Ovary (tissue), 9 donors: Measurements from ENCODE around the gene FAR2. TPM values are rescaled to one million over a fixed set of nuclear protein-coding genes. Genes with fewer than 3 reads are reported as not detected.

Source experiments
- DNase-seq, 5 donors: peaks; one replicate each; pipeline ENCODE4 v3.0.0-alpha.2; 2019 to 2020
- H3K27ac ChIP-seq, 2 donors: fragments of 200-600 bp; one replicate each; pipeline versions ENCODE4 v1.5.1 to v1.8.0; 2019 to 2022
- H3K27me3 ChIP-seq: fragments of 200-600 bp; one replicate; pipeline ENCODE4 v1.8.0; 2022
- H3K36me3 ChIP-seq: fragments of 200-600 bp; sonication (generic); one replicate; pipeline ENCODE4 v1.5.1; 2019
- H3K4me1 ChIP-seq: one replicate; pipeline ENCODE4 v1.8.1; 2013; ENCODE audit warnings: mild to moderate bottlenecking, moderate library complexity; ENCODE audit not compliant: insufficient read depth
- H3K4me3 ChIP-seq: fragments of 200-600 bp; sonication (generic); one replicate; pipeline ENCODE4 v1.5.1; 2017
- H3K9me3 ChIP-seq, 2 donors: fragments of 200-600 bp in 1 of 2; sonication (generic) in 1 of 2; one replicate each; pipeline versions ENCODE4 v1.5.1 to v1.8.1; 2013 to 2019; ENCODE audit warnings: mild to moderate bottlenecking in 1 of 2, moderate library complexity in 1 of 2
- EP300 ChIP-seq: sonication (generic); formaldehyde crosslinking; IDR thresholded peaks from one replicate; pipeline ENCODE4 v1.6.1; 2017; ENCODE audit warnings: antibody characterized with exemption
- POLR2A ChIP-seq: fragments of 450-650 bp; IDR thresholded peaks from one replicate; pipeline ENCODE4 v1.6.1; 2017; ENCODE audit warnings: antibody characterized with exemption, mild to moderate bottlenecking, moderate library complexity
- WGBS, 3 donors: extraction: QIAGEN DNeasy Blood & Tissue Kit in 1 of 3; methylation state at CpG; one replicate each; pipeline versions ENCODE4 v1.1.5 to v1.1.7; 2013 to 2017; 5-methylcytosine and 5-hydroxymethylcytosine counted together
- intact Hi-C, 4 donors: fragments of 100-400 bp; cut with DNase I; formaldehyde crosslinking; loops; one replicate each; pipeline versions ENCODE4 v1.11.0 to v1.15.1; 2022 to 2023
- polyA plus RNA-seq, 2 donors: library from polyadenylated mRNA; stranded (reverse); fragments of 200-250 nt in 1 of 2; fragments of 350-450 nt in 1 of 2; fragmentation: Illumina TruSeq in 1 of 2; extraction: RNeasy Lipid Tissue Mini Kit (QIAGEN cat#74804) in 1 of 2; gene quantifications; one replicate each; pipeline ENCODE4 v1.2.3, GENCODE V29; 2013 to 2014
- total RNA-seq, 7 donors: library from RNA; depleted of rRNA in 2 of 7; stranded (reverse); fragments of >200 nt in 2 of 7; fragmentation: NEBNext Ultra II Directional in 3 of 7; extraction: Animal tissue kit (Norgen Biotek cat#: 25700) in 3 of 7; gene quantifications; one replicate each; pipeline versions ENCODE4 v1.1.0 to v1.2.4, GENCODE V29; 2016 to 2023
- TF ChIP-seq, protein P1 (sequence below), 3 donors: fragments of 450-650 bp in 2 of 3; fragments of 200-600 bp in 1 of 3; IDR thresholded peaks; one replicate each; pipeline versions ENCODE4 v1.5.1 to v1.8.0; 2016 to 2022; ENCODE audit warnings: antibody characterized with exemption in 3 of 3, mild to moderate bottlenecking in 1 of 3
- donor health status: DM: no; HTN: no; CAD: no; lungs with moderate emphysema.
- donor health status: DM: no; HTN: no; CAD: no.
- donor health status: Bipolar disorder and iron deficiency.
- donor health status: DM: yes; HTN: yes; CAD: no.
- donor health status: DM: no; HTN: no; CAD: no.
- donor health status: DM: yes; HTN: yes; CAD: no.

The FAR2 gene
- total and polyA plus RNA-seq, 9 donors = 0.41 to 5.3 (median 1.5) TPM

DNA sequence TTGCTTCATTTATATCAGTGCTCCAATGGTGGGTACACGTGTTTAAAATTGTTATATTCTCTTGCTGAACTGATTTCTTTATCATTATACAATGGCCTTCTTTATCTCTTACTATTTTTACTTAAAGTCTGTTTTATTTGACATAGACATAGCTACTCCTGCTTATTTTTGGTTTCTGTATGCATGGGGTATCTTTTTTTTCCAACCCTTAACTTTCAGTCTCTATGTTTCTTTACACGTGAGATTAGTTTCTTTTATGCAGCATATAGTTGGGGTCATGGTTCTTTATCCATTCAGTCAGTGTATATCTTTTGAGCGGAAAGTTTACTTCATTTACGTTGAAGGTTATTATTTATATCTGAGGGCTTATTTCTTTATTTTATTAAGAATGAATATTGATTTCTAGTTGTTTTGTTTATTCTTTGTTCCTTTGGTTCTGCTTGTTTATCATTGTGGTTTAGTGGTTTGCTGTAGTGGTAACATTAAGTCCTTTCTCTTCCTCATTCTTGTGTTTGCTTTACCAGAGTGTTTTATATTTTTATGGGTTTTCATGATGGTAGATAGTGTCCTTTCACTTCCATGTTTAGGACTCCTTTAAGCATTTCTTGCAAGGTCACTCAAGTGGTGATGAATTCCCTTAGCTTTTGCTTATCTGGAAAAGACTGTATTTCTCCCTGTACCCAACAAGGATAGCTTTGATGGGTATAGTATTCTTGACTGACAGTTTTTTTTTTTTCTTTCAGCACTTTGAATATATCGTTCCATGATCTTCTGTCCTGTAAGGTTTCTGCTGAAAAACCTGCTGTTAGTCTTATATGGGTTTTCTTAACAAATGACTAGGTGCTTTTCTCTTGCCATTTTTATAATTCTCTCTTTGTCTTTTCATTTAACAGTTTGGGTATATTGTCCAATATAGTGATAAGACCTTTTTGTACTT lies 38.3 kb upstream of the FAR2 start:
- no peaks in the 10 kb centered on the region for H3K9me3 ChIP-seq
- DNase-seq = no peak
- H3K4me3 ChIP-seq = no peak overlapping the region
- TF ChIP-seq, protein P1, sequence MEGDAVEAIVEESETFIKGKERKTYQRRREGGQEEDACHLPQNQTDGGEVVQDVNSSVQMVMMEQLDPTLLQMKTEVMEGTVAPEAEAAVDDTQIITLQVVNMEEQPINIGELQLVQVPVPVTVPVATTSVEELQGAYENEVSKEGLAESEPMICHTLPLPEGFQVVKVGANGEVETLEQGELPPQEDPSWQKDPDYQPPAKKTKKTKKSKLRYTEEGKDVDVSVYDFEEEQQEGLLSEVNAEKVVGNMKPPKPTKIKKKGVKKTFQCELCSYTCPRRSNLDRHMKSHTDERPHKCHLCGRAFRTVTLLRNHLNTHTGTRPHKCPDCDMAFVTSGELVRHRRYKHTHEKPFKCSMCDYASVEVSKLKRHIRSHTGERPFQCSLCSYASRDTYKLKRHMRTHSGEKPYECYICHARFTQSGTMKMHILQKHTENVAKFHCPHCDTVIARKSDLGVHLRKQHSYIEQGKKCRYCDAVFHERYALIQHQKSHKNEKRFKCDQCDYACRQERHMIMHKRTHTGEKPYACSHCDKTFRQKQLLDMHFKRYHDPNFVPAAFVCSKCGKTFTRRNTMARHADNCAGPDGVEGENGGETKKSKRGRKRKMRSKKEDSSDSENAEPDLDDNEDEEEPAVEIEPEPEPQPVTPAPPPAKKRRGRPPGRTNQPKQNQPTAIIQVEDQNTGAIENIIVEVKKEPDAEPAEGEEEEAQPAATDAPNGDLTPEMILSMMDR (IDR thresholded peaks at IDR 0.05) = no peak
- TF ChIP-seq POLR2A (no peak), EP300 (no peak)
- 66 to 73% (median 70%) methylated on average over 5 of the region's 5 CpGs for WGBS, 3 donors
- H3K36me3 ChIP-seq = no peaks in the 10 kb centered on the region
- no peak overlapping the region for H3K27ac ChIP-seq
- no peaks in the 10 kb centered on the region for H3K27me3 ChIP-seq
- intact Hi-C loops = no loop called here
- no peaks in the 10 kb centered on the region for H3K4me1 ChIP-seq

DNA sequence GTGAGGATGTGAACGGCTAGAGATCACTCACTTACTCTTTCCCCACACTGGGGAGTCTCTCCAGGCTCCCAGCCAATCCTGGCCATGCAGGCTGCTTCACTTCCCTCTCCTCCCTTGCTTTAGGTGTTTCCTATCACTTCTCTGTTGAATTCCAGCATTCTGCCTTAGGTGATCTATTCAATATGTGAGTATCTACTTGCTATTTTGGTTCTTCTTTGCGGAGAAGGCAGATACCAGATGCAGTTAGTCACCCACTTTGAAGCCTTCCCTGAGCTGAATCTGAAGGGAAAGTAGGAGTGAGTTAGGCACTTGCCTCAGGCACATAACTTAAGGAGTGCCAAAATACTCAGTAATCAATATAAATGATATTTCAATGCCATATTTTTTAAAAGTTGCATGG lies 36.0 kb upstream of the FAR2 start:
- Histone ChIP-seq H3K36me3 (no peaks in the 10 kb centered on the region), H3K9me3 (no peaks in the 10 kb centered on the region), H3K27me3 (no peaks in the 10 kb centered on the region), H3K4me3 (no peak overlapping the region), H3K27ac (no peak overlapping the region), H3K4me1 (no peaks in the 10 kb centered on the region)
- no peak for TF ChIP-seq EP300
- TF ChIP-seq, protein P1 (IDR thresholded peaks at IDR 0.05) = no peak
- intact Hi-C loops = no loop called here
- WGBS, 3 donors = 72 to 77% (median 77%) methylated on average over 2 of the region's 2 CpGs
- DNase-seq = no peak

DNA sequence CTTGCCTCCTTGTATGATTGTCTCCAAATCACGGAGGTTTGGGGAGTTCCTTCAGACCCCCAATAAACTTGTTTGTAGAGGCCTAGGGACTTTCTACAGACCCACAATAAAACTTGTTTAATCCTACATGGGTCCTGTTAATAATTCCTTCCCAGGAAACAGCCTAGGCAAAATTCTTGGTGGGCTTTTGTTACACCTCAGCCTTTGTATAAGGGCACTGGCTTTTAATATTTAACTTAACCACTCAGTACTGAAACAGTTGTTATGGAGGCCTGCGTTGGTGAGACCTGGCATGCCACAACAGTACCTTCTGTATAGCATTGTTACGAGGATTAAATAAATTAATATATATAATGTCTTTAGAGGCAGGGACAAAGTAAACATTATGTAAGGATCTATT lies 32.7 kb upstream of the FAR2 start:
- 68 to 81% (median 70%) methylated on average over 3 of the region's 3 CpGs for WGBS, 3 donors
- H3K9me3 ChIP-seq = no peaks in the 10 kb centered on the region
- DNase-seq = no peak
- no peaks in the 10 kb centered on the region for H3K4me1 ChIP-seq
- no peaks in the 10 kb centered on the region for H3K36me3 ChIP-seq
- no peak for TF ChIP-seq POLR2A
- no peak for TF ChIP-seq EP300
- TF ChIP-seq, protein P1 (IDR thresholded peaks at IDR 0.05) = no peak
- H3K4me3 ChIP-seq = no peak overlapping the region
- intact Hi-C loops = no loop called here
- H3K27me3 ChIP-seq = no peaks in the 10 kb centered on the region
- H3K27ac ChIP-seq = no peak overlapping the region

DNA sequence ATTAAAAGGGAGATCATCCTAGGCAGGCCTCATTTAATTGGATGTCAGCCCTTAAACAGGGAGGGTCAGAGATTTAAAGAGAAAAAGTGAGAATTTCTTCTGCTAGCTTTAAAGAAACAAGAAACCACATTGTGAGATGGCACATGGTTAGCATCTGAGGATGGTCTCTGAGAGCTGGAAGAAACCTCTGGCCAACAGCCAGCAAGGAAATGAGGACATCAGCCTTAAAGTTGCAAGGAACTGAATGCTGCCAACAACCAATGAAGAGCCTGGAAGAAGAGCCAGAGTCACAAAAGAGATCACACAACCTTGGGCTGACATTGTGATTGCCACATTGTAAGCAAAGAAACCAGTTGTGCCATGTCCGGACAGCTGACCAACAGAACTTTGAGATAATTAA lies 17.5 kb upstream of the FAR2 start:
- Histone ChIP-seq H3K36me3 (no peaks in the 10 kb centered on the region), H3K4me3 (no peak overlapping the region), H3K4me1 (no peaks in the 10 kb centered on the region), H3K27me3 (no peaks in the 10 kb centered on the region), H3K27ac (no peak overlapping the region), H3K9me3 (no peaks in the 10 kb centered on the region)
- intact Hi-C loops = no loop called here
- 77 to 95% (median 84%) methylated on average over 1 of the region's 1 CpG for WGBS, 3 donors
- TF ChIP-seq POLR2A = no peak
- TF ChIP-seq, protein P1 (IDR thresholded peaks at IDR 0.05) = no peak
- TF ChIP-seq EP300 = no peak
- no peak for DNase-seq
